ENCODE results near the gene CLMP.
"Not testable (repeated sequence)": the region's sequence is repeated elsewhere in the genome, so short reads cannot be mapped to it uniquely, and the experiment has no call there.

Gene CLMP

DNA sequence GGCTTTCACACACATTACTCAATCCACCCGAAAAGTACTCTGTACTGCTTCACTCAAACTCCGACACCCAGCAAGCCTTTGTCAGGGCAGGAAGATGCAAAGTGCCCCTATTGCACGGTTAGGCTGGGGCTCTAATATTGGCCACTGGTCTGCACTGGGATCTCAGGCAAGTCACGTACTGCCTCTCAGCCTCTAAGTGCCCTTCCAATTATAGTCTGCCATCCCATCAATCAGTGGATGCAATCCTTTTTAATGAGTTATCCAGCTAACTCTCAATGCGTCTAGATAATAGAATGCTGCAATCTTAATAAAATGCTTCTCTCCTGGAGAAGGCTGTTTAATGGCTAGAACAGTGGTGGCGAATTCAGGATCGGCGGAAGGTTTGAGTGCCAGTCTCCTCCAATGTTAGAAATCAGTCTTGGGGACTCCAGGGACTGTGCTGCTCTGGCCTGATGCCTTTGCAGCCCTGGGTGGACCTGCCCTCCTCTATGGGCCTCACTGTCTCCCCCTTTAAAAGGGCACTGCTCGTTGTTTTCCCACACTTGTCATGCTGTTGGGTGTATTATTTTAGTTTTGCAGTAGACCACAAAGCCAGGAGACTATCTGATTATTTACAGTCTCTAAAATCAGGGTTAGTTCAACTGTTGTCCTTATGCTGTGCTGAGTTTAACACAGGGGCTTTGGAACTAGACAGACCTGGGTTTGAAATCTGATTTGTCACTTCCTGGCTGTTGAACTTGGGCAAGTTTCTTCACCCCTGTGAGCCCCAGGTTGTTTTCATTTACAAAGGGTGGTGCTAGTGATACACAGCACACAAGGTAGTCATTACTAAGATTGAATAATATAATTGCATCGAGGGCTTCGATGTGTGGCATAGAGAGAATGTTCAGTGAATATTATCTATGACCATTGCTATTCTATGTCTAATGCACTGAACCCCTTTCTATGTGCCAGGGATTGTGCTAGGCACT lies 36.7 kb downstream of the CLMP start:
- ATAC-seq (ENCODE audit: low read depth) = no peak
- Mint-ChIP-seq H3K27me3 (peaks cover 19% of the 10 kb centered on the region), H3K4me1 (peaks cover 2% of the 10 kb centered on the region), H3K36me3 (no peaks in the 10 kb centered on the region), H3K27ac (no peak overlapping the region), H3K9me3 (peaks cover 1% of the 10 kb centered on the region), H3K4me3 (no peak overlapping the region)
- DNase-seq (ENCODE audit: low spot score in 2 of 2) = no peak

GRCh38 chr11:123152951-123153350 lies 42.1 kb downstream of the CLMP start:
- peaks cover 13% of the 10 kb centered on the region for H3K27me3 Mint-ChIP-seq
- DNase-seq (ENCODE audit: low spot score in 2 of 2) = no peak
- no peaks in the 10 kb centered on the region for H3K36me3 Mint-ChIP-seq
- H3K4me3 Mint-ChIP-seq = no peak overlapping the region
- no peak for ATAC-seq (ENCODE audit: low read depth)
- peaks cover 4% of the 10 kb centered on the region for H3K9me3 Mint-ChIP-seq
- H3K4me1 Mint-ChIP-seq = peaks cover 3% of the 10 kb centered on the region
- no peak overlapping the region for H3K27ac Mint-ChIP-seq

GRCh38 chr11:123152346-123152745 lies 42.7 kb downstream of the CLMP start:
- H3K27me3 Mint-ChIP-seq = peaks cover 12% of the 10 kb centered on the region
- H3K4me3 Mint-ChIP-seq; H3K9me3 Mint-ChIP-seq; ATAC-seq (ENCODE audit: low read depth); H3K27ac Mint-ChIP-seq; H3K4me1 Mint-ChIP-seq; H3K36me3 Mint-ChIP-seq; DNase-seq (ENCODE audit: low spot score in 2 of 2): not testable (repeated sequence)

DNA sequence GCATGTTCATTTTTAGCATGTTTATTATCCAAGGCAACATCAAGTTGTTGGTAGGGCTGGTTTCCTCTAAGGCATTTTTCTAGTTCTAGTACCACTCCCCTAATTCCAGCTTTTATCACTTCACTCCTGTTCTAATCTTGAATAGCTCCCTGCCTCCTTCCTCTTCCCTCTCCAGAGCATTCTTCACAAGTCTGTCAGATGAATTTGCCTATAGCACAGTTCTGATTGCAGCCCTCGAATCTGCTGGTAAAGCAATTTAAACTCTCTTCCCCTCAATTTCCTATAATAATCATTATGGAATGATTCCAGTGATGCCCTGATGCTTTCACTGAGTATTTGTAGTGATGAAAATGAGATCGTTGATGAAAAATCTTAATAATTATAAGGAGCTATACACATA lies 43.3 kb downstream of the CLMP start:
- Mint-ChIP-seq H3K36me3 (no peaks in the 10 kb centered on the region), H3K4me1 (peaks cover 3% of the 10 kb centered on the region), H3K27ac (no peak overlapping the region), H3K4me3 (no peak overlapping the region), H3K27me3 (peaks cover 13% of the 10 kb centered on the region), H3K9me3 (peaks cover 4% of the 10 kb centered on the region)
- ATAC-seq (ENCODE audit: low read depth) (no peak), DNase-seq (ENCODE audit: low spot score in 2 of 2) (no peak)

DNA sequence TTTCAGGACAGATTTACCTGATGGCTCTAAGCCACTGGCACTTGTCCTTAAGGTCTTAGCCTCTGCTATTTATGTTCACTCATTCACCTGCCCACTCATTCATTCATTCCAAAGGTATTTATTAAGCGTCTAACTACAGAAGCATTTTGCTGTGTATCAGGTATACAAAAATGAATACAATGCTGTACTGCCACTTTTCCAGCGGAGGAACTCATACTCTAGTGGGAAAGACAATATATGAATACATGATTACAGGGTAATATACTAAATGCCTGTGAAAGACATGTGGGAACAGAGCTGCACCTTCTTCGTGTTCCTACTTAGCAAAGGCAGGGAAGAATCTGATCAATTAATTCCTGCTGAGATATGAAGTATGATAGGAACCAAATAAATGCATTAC lies 43.7 kb downstream of the CLMP start:
- peaks cover 3% of the 10 kb centered on the region for H3K4me1 Mint-ChIP-seq

DNA sequence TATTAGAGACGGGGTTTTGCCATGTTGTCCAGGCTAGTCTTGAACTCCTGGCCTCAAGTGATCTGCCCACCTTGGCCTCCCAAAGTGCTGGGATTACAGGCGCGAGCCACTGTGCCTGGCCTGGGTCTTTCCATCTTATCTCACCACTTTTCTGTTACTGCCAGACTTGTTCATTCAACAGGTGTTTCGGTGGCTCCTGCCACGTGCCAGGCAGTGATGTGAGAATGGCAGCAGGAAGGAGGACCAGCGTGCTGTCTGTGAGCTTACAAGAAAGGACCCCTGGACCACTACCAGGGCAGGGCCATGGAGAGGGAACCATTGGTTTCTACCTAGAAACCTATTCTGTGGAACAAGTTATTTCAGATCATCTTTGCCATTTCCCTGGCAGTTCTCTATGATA lies 44.2 kb downstream of the CLMP start:
- Mint-ChIP-seq H3K9me3 (peaks cover 4% of the 10 kb centered on the region), H3K27ac (no peak overlapping the region), H3K27me3 (peaks cover 17% of the 10 kb centered on the region), H3K4me1 (peaks cover 3% of the 10 kb centered on the region), H3K36me3 (no peaks in the 10 kb centered on the region), H3K4me3 (no peak overlapping the region)
- DNase-seq (ENCODE audit: low spot score in 2 of 2) (no peak), ATAC-seq (ENCODE audit: low read depth) (no peak)

More for the DNA sequence above, 43.7 kb downstream of the CLMP start:
- no peaks in the 10 kb centered on the region for H3K36me3 Mint-ChIP-seq
- peaks cover 17% of the 10 kb centered on the region for H3K27me3 Mint-ChIP-seq
- ATAC-seq (ENCODE audit: low read depth) = no peak
- no peak overlapping the region for H3K4me3 Mint-ChIP-seq
- no peak overlapping the region for H3K27ac Mint-ChIP-seq
- no peak for DNase-seq (ENCODE audit: low spot score in 2 of 2)
- peaks cover 4% of the 10 kb centered on the region for H3K9me3 Mint-ChIP-seq

DNA sequence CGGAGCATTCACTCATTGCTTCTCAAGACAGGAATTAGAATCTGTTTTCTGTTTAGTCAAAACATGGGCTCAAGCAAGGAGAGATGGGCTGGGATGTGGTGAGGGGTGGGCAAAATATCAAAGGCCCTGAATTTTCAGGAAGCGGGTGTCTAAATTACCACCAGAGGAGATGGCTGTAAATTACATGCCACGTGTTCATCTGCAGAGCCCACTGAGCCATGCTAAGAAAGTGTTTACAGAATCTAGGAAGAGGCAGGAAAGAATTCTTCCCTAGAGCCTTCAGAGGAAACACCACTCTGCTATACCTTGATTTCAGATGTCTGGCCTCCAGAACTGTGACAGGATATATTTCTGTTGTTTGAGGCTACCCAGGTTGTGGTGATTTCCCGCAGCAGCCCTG lies 46.1 kb downstream of the CLMP start:
- peaks cover 3% of the 10 kb centered on the region for H3K9me3 Mint-ChIP-seq
- no peak overlapping the region for H3K27ac Mint-ChIP-seq
- H3K27me3 Mint-ChIP-seq = peaks cover 10% of the 10 kb centered on the region
- H3K36me3 Mint-ChIP-seq = no peaks in the 10 kb centered on the region
- no peak for ATAC-seq (ENCODE audit: low read depth)
- DNase-seq (ENCODE audit: low spot score in 2 of 2) = no peak
- peaks cover 3% of the 10 kb centered on the region for H3K4me1 Mint-ChIP-seq
- no peak overlapping the region for H3K4me3 Mint-ChIP-seq

DNA sequence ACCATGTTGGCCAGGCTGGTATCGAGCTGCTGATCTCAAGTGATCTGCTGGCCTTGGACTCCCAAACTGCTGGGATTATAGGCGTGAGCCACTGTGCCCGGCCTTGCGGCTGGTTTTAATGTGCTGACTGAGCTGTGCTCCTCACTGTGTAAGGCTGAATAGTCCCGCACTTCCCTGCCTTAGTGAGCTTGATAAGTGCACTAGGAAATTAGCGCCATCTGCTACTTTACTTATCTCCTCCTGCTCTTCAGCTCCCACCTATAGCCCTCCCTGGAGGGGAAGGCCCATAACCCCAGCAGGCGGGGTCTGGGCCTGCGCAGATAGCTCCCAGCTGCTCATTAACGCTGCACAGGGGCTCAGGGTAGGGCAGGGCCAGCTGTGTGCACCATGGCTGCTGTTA lies 49.4 kb downstream of the CLMP start:
- ATAC-seq (ENCODE audit: low read depth) = no peak
- Mint-ChIP-seq H3K27me3 (peaks cover 11% of the 10 kb centered on the region), H3K4me3 (no peak overlapping the region), H3K27ac (no peak overlapping the region), H3K4me1 (peaks cover 3% of the 10 kb centered on the region), H3K9me3 (peaks cover 3% of the 10 kb centered on the region), H3K36me3 (peaks cover 2% of the 10 kb centered on the region)
- no peak for DNase-seq (ENCODE audit: low spot score in 2 of 2)

DNA sequence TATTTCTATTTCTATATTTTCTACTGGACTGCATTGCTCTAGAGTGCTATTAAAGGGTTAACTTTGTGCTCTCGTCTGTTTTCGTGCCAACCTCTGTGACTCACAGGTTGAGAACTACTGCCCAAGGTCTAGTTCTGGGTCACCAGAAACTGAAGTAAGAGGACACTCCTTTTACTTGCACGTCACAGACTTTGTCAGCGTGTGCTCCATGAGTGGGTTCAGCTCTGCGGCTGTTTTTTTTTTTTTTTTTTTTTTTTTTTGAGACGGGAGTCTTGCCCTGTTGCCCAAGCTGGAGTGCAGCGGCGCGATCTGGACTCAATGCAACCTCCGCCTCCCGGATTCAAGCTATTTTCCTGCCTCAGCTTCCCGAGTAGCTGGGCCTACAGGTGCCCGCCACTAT lies 49.8 kb downstream of the CLMP start:
- Mint-ChIP-seq H3K27me3 (peaks cover 12% of the 10 kb centered on the region), H3K9me3 (peaks cover 1% of the 10 kb centered on the region), H3K4me3 (no peak overlapping the region), H3K27ac (no peak overlapping the region), H3K4me1 (peaks cover 1% of the 10 kb centered on the region), H3K36me3 (peaks cover 2% of the 10 kb centered on the region)
- DNase-seq (ENCODE audit: low spot score in 2 of 2) (no peak), ATAC-seq (ENCODE audit: low read depth) (no peak)

DNA sequence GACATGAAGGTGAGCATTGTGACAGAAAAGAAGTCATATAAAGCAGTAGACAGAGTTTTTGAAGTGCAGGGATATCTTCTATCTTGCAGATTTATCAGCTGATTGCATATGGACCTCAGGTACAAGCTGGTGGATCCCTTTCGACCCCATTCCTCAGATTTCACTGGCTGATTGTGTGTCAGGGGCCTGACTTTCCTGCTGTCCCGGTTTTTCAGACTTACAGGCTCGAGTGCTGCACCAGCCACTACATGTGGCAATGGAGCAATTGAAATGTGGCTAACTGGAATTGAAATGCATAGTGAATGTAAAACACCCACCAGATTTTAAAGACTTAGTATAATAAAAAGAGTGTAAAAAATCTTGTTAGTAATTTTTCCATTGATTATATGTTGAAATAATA lies 50.3 kb downstream of the CLMP start:
- Mint-ChIP-seq H3K36me3 (peaks cover 2% of the 10 kb centered on the region), H3K27me3 (peaks cover 12% of the 10 kb centered on the region), H3K9me3 (no peaks in the 10 kb centered on the region), H3K27ac (no peak overlapping the region), H3K4me1 (no peaks in the 10 kb centered on the region), H3K4me3 (no peak overlapping the region)
- DNase-seq (ENCODE audit: low spot score in 2 of 2) = no peak
- ATAC-seq (ENCODE audit: low read depth) = no peak

GRCh38 chr11:123143921-123144320 lies 51.1 kb downstream of the CLMP start:
- DNase-seq (ENCODE audit: low spot score in 2 of 2) = no peak
- H3K4me3 Mint-ChIP-seq = no peak overlapping the region
- no peaks in the 10 kb centered on the region for H3K4me1 Mint-ChIP-seq
- H3K27me3 Mint-ChIP-seq = peaks cover 12% of the 10 kb centered on the region
- H3K9me3 Mint-ChIP-seq = no peaks in the 10 kb centered on the region
- no peak overlapping the region for H3K27ac Mint-ChIP-seq
- ATAC-seq (ENCODE audit: low read depth) = no peak
- peaks cover 2% of the 10 kb centered on the region for H3K36me3 Mint-ChIP-seq

- Mint-ChIP-seq H3K27ac (no peak overlapping the region), H3K9me3 (no peaks in the 10 kb centered on the region), H3K4me3 (no peak overlapping the region), H3K4me1 (no peaks in the 10 kb centered on the region), H3K27me3 (peaks cover 12% of the 10 kb centered on the region), H3K36me3 (peaks cover 2% of the 10 kb centered on the region)
- DNase-seq (ENCODE audit: low spot score in 2 of 2) (no peak), ATAC-seq (ENCODE audit: low read depth) (no peak)
Observed at GRCh38 chr11:123143476-123143875, 51.6 kb downstream of the CLMP start.

- Mint-ChIP-seq H3K9me3 (no peaks in the 10 kb centered on the region), H3K27me3 (peaks cover 7% of the 10 kb centered on the region), H3K36me3 (peaks cover 2% of the 10 kb centered on the region), H3K4me3 (no peak overlapping the region), H3K27ac (no peak overlapping the region), H3K4me1 (no peaks in the 10 kb centered on the region)
- ATAC-seq (ENCODE audit: low read depth) (no peak), DNase-seq (ENCODE audit: low spot score in 2 of 2) (no peak)
Observed at GRCh38 chr11:123139206-123139605, 55.8 kb downstream of the CLMP start.

DNA sequence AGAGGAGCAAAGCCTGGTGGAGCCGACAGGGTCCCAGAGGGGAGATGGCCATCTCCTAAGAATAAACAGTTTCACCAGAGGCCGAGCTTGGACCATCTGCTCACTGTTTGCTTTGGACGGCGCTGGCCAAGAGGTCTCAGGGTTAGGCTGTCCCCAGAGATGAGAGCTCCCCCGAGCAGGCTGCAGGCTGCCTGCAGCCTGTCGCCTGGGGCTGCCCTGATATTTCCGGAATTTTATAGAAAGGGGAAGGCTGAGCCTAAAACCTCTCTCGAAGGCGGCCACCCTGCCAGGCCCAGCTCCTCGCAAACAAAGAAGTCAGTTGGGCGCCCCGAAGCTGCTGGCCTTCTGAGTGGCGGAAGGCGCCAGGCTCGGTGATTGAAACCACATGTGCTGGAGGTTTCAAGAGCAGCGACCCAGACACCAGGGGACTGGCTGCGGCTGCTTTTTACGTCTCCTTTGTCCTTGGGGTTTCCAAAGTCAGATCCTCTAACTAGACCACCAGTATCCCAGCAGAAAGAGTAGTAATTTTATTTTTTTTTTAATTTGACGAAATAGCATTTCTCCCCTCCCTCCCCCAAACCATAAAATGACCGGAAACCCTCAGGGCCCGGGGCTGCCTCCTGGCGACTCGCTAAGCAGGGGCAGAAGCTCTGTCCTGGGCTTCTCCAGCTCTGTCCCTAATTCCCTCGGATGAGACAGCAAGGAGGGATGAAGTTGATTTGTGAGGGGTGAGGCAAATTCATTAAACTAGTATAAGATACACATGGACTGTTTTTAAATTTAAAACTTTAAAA lies 57.4 kb downstream of the CLMP start:
- no peak overlapping the region for H3K4me3 Mint-ChIP-seq

More for the DNA sequence above, 57.4 kb downstream of the CLMP start:
- H3K27ac Mint-ChIP-seq = no peak overlapping the region
- ATAC-seq (ENCODE audit: low read depth) (no peak), DNase-seq (ENCODE audit: low spot score in 2 of 2) (no peak)
- peaks cover 7% of the 10 kb centered on the region for H3K27me3 Mint-ChIP-seq
- no peaks in the 10 kb centered on the region for H3K9me3 Mint-ChIP-seq
- H3K36me3 Mint-ChIP-seq = peaks cover 2% of the 10 kb centered on the region
- H3K4me1 Mint-ChIP-seq = no peaks in the 10 kb centered on the region
